Osteoblast (primary cell): ENCODE results near the gene ARL15. TPM values are rescaled to one million over a fixed set of nuclear protein-coding genes. Genes with fewer than 3 reads are reported as not detected.

Experiments used
- DNase-seq: peaks from one replicate; pipeline ENCODE4 v3.0.0; 2011; ENCODE audit warnings: low spot score, mixed read lengths; ENCODE audit not compliant: insufficient read length; ENCODE audit errors: missing footprints
- H2AFZ ChIP-seq: 2 replicates; pipeline ENCODE4 v1.6.0; 2011; ENCODE audit warnings: mild to moderate bottlenecking, low read length
- H3K27ac ChIP-seq: 2 replicates; pipeline ENCODE4 v1.5.1; 2011; ENCODE audit warnings: mild to moderate bottlenecking, low read depth, low read length, moderate library complexity
- H3K27me3 ChIP-seq: 2 replicates; pipeline ENCODE4 v1.6.0; 2012; ENCODE audit warnings: mild to moderate bottlenecking, control low read depth, inconsistent platforms, low read length, moderate library complexity; ENCODE audit not compliant: insufficient read depth
- H3K36me3 ChIP-seq: 2 replicates; pipeline ENCODE4 v1.5.1; 2011; ENCODE audit warnings: mild to moderate bottlenecking, low read length, control low read depth, moderate library complexity; ENCODE audit not compliant: insufficient read depth
- H3K4me1 ChIP-seq: 2 replicates; pipeline ENCODE4 v1.5.1; 2011; ENCODE audit warnings: mild to moderate bottlenecking, low read length, control low read depth, moderate library complexity; ENCODE audit not compliant: insufficient read depth
- H3K4me2 ChIP-seq: 2 replicates; pipeline ENCODE4 v1.6.0; 2011; ENCODE audit warnings: mild to moderate bottlenecking, low read length; ENCODE audit not compliant: insufficient read depth
- H3K4me3 ChIP-seq: fragments of 200-600 bp; sonication (generic); 3 replicates; pipeline ENCODE4 v1.5.1; 2012; ENCODE audit warnings: mild to moderate bottlenecking, low read length, inconsistent platforms; ENCODE audit not compliant: insufficient read depth
- H3K79me2 ChIP-seq: 2 replicates; pipeline ENCODE4 v1.6.0; 2012; ENCODE audit warnings: mild to moderate bottlenecking, low read length, control low read depth, inconsistent platforms; ENCODE audit not compliant: insufficient read depth
- H3K9me3 ChIP-seq: 2 replicates; pipeline ENCODE4 v1.5.1; 2011; ENCODE audit warnings: low read depth, low read length, control low read depth
- H4K20me1 ChIP-seq: 2 replicates; pipeline ENCODE4 v1.6.0; 2012; ENCODE audit warnings: mild to moderate bottlenecking, low read length, control low read depth; ENCODE audit not compliant: insufficient read depth
- CTCF ChIP-seq: IDR thresholded peaks from 2 replicates; pipeline ENCODE4 v1.5.1; 2011; ENCODE audit warnings: mild to moderate bottlenecking, low read depth, low read length, moderate library complexity; ENCODE audit errors: extremely low read depth
- total RNA-seq: library from RNA; depleted of rRNA; stranded (reverse); fragments of >200 nt; gene quantifications from 2 replicates; pipeline ENCODE4 v1.2.3, GENCODE V29; 2012

The ARL15 gene
- total RNA-seq, 1 donor: 25.3 TPM

DNA sequence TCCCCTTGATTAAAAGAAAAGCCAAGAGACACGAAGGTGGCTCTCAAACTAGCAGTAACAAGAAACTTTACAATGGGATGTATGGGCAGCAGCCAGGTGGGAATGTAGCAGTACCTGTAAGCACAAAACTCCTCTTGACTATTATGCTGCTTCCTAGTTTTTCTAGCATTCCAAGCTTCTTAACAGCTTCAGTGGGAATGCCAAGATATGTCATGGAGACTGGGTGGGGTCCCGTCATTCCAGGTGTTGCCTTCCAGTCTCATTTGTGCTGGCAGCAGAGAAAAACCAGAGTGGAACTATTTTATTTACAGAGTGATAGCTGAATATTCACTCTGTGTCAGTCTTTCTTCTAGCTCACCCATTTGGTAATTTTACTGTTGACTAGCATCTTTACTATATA lies 236.6 kb downstream of the ARL15 start:
- Histone ChIP-seq H3K27ac (no peak overlapping the region), H3K4me3 (no peak overlapping the region), H3K4me2 (no peak overlapping the region), H4K20me1 (no peaks in the 10 kb centered on the region), H3K79me2 (no peaks in the 10 kb centered on the region), H3K4me1 (no peaks in the 10 kb centered on the region), H3K36me3 (no peaks in the 10 kb centered on the region), H3K27me3 (no peaks in the 10 kb centered on the region), H2AFZ (no peak overlapping the region), H3K9me3 (no peaks in the 10 kb centered on the region)
- no peak for DNase-seq
- TF ChIP-seq CTCF: no peak

GRCh38 chr5:54073131-54073530 lies 237.2 kb downstream of the ARL15 start:
- Histone ChIP-seq H3K4me2 (no peak overlapping the region), H3K79me2 (no peaks in the 10 kb centered on the region)
- TF ChIP-seq CTCF: no peak

DNA sequence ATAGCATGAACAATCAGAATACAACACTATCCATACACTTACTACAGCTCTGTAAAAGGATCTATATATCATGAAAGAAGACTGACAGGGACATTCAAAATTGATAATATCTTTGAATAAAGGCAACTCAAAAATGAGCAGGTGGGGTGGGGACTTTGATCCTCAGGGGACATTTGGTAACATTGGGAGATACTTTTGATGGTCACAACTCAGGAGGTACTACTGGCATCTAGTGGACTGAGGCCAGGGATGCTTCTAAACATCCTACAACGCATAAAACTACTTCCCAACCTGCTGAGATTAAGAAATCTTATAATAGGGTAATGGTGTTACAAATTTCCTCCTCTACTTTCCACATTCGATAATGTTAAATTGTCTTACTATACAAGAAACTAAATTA lies 243.9 kb downstream of the ARL15 start:
- Histone ChIP-seq H3K27ac (no peak overlapping the region), H3K4me3 (no peak overlapping the region), H3K9me3 (no peaks in the 10 kb centered on the region), H4K20me1 (no peaks in the 10 kb centered on the region), H3K4me2 (no peak overlapping the region), H3K4me1 (peaks cover 21% of the 10 kb centered on the region), H3K27me3 (no peaks in the 10 kb centered on the region), H2AFZ (no peak overlapping the region), H3K79me2 (no peaks in the 10 kb centered on the region), H3K36me3 (no peaks in the 10 kb centered on the region)
- TF ChIP-seq CTCF: no peak
- no peak for DNase-seq

More at GRCh38 chr5:54073131-54073530, 237.2 kb downstream of the ARL15 start:
- Histone ChIP-seq H3K27me3 (no peaks in the 10 kb centered on the region), H3K4me3 (no peak overlapping the region), H4K20me1 (no peaks in the 10 kb centered on the region), H3K4me1 (no peaks in the 10 kb centered on the region), H2AFZ (no peak overlapping the region), H3K36me3 (no peaks in the 10 kb centered on the region), H3K27ac (no peak overlapping the region), H3K9me3 (no peaks in the 10 kb centered on the region)
- DNase-seq: no peak

GRCh38 chr5:54063817-54064216 lies 246.6 kb downstream of the ARL15 start:
- Histone ChIP-seq H2AFZ (peak overlapping the region; percentile 25), H3K9me3 (no peaks in the 10 kb centered on the region), H3K4me2 (peak overlapping the region; percentile 73), H3K27ac (peak overlapping the region; percentile 93), H3K27me3 (no peaks in the 10 kb centered on the region), H3K4me3 (peak overlapping the region; percentile 13), H4K20me1 (no peaks in the 10 kb centered on the region), H3K36me3 (no peaks in the 10 kb centered on the region), H3K4me1 (peaks cover 21% of the 10 kb centered on the region), H3K79me2 (no peaks in the 10 kb centered on the region)
- DNase-seq: peak; percentile 83
- TF ChIP-seq CTCF: no peak
